ENCODE measurements around the gene MEIS1.

The MEIS1 gene

GRCh38 chr2:66489436-66489835, 54.5 kb downstream of the MEIS1 start:
- Histone ChIP-seq H3K4me3 (ENCODE audit: low read depth, low read length) (no peak overlapping the region), H3K36me3 (ENCODE audit: control insufficient read depth in 2 of 2, insufficient read depth in 1 of 2, low read length in 2 of 2) (no peaks in the 10 kb centered on the region), H3K27ac (ENCODE audit: extremely low read depth, low read depth, low read length) (no peak overlapping the region), H3K9me3 (ENCODE audit: control insufficient read depth, insufficient read depth, low read depth, low read length) (no peaks in the 10 kb centered on the region), H3K4me1 (ENCODE audit: control insufficient read depth, insufficient read depth, low read length) (peaks cover 13% of the 10 kb centered on the region)
- ChIA-PET CTCF (interaction anchor here (0.6 kb wide), 1 partner anchor 110 kb away, joined by 3 read pairs; no protein-coding TSS in a partner anchor), POLR2A (no interaction called here)
- TF ChIP-seq ZNF623 (tag by site-specific recombination; IDR thresholded peaks at IDR 0.05) = no peak
- TF ChIP-seq ZFHX2 (tag by site-specific recombination; conservative IDR thresholded peaks at IDR 0.05) = no peak
- TF ChIP-seq ZNF214 (tag by site-specific recombination; IDR thresholded peaks at IDR 0.05; ENCODE audit: borderline replicate concordance) = no peak
- TF ChIP-seq ZNF223 (tag by site-specific recombination; IDR thresholded peaks at IDR 0.05) = no peak
- TF ChIP-seq ZNF629 (tag by site-specific recombination; IDR thresholded peaks at IDR 0.05) = no peak
- TF ChIP-seq ZIC2 (tag by site-specific recombination; IDR thresholded peaks at IDR 0.05) = no peak
- TF ChIP-seq FEZF1 (tag by site-specific recombination; IDR thresholded peaks at IDR 0.05) = no peak
- no peak for TF ChIP-seq ZNF423 (tag by site-specific recombination; IDR thresholded peaks at IDR 0.05)

GRCh38 chr2:66490588-66491001, 55.7 kb downstream of the MEIS1 start:
- no peak overlapping the region for H3K27ac ChIP-seq (ENCODE audit: extremely low read depth, low read depth, low read length)
- no peaks in the 10 kb centered on the region for H3K9me3 ChIP-seq (ENCODE audit: control insufficient read depth, insufficient read depth, low read depth, low read length)
- H3K4me1 ChIP-seq (ENCODE audit: control insufficient read depth, insufficient read depth, low read length) = peaks cover 13% of the 10 kb centered on the region
- no peak overlapping the region for H3K4me3 ChIP-seq (ENCODE audit: low read depth, low read length)
- POLR2A ChIA-PET = no interaction called here
- TF ChIP-seq KLF8 (tag by site-specific recombination; IDR thresholded peaks at IDR 0.05) (no peak), ZBTB21 (tag by site-specific recombination; IDR thresholded peaks at IDR 0.05) (no peak), SCRT2 (tag by site-specific recombination; IDR thresholded peaks at IDR 0.05) (no peak), ZNF510 (tag by site-specific recombination; IDR thresholded peaks at IDR 0.05; ENCODE audit: insufficient replicate concordance) (no peak), KLF1 (tag by site-specific recombination; IDR thresholded peaks at IDR 0.05) (no peak), SCRT1 (tag by site-specific recombination; IDR thresholded peaks at IDR 0.05; ENCODE audit: borderline replicate concordance) (no peak), ZFP69B (tag by site-specific recombination; IDR thresholded peaks at IDR 0.05) (no peak), PRDM10 (tag by site-specific recombination; IDR thresholded peaks at IDR 0.05) (no peak), KLF16 (tag by site-specific recombination; IDR thresholded peaks at IDR 0.05) (no peak), ZNF132 (tag by site-specific recombination; IDR thresholded peaks at IDR 0.05; ENCODE audit: borderline replicate concordance) (no peak), ZNF223 (tag by site-specific recombination; IDR thresholded peaks at IDR 0.05) (no peak), GLI4 (tag by site-specific recombination; IDR thresholded peaks at IDR 0.05) (no peak), TCF7L2 (IDR thresholded peaks at IDR 0.05; ENCODE audit: borderline replicate concordance, low read depth, low read length) (no peak), ZNF701 (tag by site-specific recombination; IDR thresholded peaks at IDR 0.05) (no peak), ZNF426 (tag by site-specific recombination; IDR thresholded peaks at IDR 0.05) (no peak), ZNF514 (tag by site-specific recombination; IDR thresholded peaks at IDR 0.05) (no peak), ZFP41 (tag by site-specific recombination; IDR thresholded peaks at IDR 0.05; ENCODE audit: borderline replicate concordance) (no peak), ATF2 (tag by site-specific recombination; IDR thresholded peaks at IDR 0.05; ENCODE audit: low read depth) (no peak)
- TF ChIP-seq, protein P1, sequence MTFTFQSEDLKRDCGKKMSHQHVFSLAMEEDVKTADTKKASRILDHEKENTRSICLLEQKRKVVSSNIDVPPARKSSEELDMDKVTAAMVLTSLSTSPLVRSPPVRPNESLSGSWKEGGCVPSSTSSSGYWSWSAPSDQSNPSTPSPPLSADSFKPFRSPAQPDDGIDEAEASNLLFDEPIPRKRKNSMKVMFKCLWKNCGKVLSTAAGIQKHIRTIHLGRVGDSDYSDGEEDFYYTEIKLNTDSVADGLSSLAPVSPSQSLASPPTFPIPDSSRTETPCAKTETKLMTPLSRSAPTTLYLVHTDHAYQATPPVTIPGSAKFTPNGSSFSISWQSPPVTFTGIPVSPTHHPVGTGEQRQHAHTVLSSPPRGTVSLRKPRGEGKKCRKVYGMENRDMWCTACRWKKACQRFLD (tag by site-specific recombination; IDR thresholded peaks at IDR 0.05) = no peak
- TF ChIP-seq, protein P2, sequence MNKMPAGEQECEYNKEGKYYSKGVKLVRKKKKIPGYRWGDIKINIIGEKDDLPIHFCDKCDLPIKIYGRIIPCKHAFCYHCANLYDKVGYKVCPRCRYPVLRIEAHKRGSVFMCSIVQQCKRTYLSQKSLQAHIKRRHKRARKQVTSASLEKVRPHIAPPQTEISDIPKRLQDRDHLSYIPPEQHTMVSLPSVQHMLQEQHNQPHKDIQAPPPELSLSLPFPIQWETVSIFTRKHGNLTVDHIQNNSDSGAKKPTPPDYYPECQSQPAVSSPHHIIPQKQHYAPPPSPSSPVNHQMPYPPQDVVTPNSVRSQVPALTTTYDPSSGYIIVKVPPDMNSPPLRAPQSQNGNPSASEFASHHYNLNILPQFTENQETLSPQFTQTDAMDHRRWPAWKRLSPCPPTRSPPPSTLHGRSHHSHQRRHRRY (tag by site-specific recombination; IDR thresholded peaks at IDR 0.05) = no peak
- no peaks in the 10 kb centered on the region for H3K36me3 ChIP-seq (ENCODE audit: control insufficient read depth in 2 of 2, insufficient read depth in 1 of 2, low read length in 2 of 2)
- CTCF ChIA-PET = interaction anchor here (1.0 kb wide), 1 partner anchor 8 kb away, joined by 5 read pairs; no protein-coding TSS in a partner anchor

All from HEK293 (cell line).